ENCODE data around the gene MAPK8IP3. TPM values are rescaled to one million over a fixed set of nuclear protein-coding genes. Genes with fewer than 3 reads are reported as not detected.

The MAPK8IP3 gene
- total RNA-seq, 1 donor from 2014 or later: 32.6 TPM

- no peak for DNase-seq (ENCODE audit: low read depth)
- Histone ChIP-seq H3K27me3 (ENCODE audit: control insufficient read depth, insufficient read depth, low read length) (no peaks in the 10 kb centered on the region), H3K4me3 (ENCODE audit: low read depth, low read length) (no peak overlapping the region), H3K36me3 (ENCODE audit: control insufficient read depth, insufficient read depth, low read length) (no peaks in the 10 kb centered on the region)
- TF ChIP-seq, protein P1, sequence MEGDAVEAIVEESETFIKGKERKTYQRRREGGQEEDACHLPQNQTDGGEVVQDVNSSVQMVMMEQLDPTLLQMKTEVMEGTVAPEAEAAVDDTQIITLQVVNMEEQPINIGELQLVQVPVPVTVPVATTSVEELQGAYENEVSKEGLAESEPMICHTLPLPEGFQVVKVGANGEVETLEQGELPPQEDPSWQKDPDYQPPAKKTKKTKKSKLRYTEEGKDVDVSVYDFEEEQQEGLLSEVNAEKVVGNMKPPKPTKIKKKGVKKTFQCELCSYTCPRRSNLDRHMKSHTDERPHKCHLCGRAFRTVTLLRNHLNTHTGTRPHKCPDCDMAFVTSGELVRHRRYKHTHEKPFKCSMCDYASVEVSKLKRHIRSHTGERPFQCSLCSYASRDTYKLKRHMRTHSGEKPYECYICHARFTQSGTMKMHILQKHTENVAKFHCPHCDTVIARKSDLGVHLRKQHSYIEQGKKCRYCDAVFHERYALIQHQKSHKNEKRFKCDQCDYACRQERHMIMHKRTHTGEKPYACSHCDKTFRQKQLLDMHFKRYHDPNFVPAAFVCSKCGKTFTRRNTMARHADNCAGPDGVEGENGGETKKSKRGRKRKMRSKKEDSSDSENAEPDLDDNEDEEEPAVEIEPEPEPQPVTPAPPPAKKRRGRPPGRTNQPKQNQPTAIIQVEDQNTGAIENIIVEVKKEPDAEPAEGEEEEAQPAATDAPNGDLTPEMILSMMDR (IDR thresholded peaks at IDR 0.05; ENCODE audit: insufficient read depth, low read length, poor library complexity, severe bottlenecking): no peak
These were observed 69.2 kb downstream of the MAPK8IP3 start for GRCh38 chr16:1775006-1775845.

- Histone ChIP-seq H3K27me3 (ENCODE audit: control insufficient read depth, insufficient read depth, low read length) (no peaks in the 10 kb centered on the region), H3K4me3 (ENCODE audit: low read depth, low read length) (no peak overlapping the region), H3K36me3 (ENCODE audit: control insufficient read depth, insufficient read depth, low read length) (no peaks in the 10 kb centered on the region)
- no peak for DNase-seq (ENCODE audit: low read depth)
- TF ChIP-seq, protein P1 (IDR thresholded peaks at IDR 0.05; ENCODE audit: insufficient read depth, low read length, poor library complexity, severe bottlenecking): no peak
These were observed 70.1 kb downstream of the MAPK8IP3 start for GRCh38 chr16:1775846-1776671.

DNA sequence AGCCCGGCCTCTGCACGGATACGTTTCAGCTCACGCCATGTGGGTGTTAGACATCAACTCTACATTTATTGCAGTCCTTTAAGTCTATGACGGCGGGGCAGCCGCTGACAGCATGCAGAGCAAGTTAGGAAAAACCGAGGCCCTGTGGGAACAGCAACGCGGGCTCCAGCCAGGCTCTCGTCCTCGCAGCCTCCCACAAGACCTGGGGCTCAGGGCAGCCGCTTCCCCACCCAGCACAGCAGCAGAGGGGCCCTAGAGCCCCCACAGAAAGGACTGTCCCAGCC, 70.6 kb downstream of the MAPK8IP3 start:
- Histone ChIP-seq H3K4me3 (ENCODE audit: low read depth, low read length) (no peak overlapping the region), H3K36me3 (ENCODE audit: control insufficient read depth, insufficient read depth, low read length) (no peaks in the 10 kb centered on the region), H3K27me3 (ENCODE audit: control insufficient read depth, insufficient read depth, low read length) (no peaks in the 10 kb centered on the region)
- TF ChIP-seq, protein P1 (IDR thresholded peaks at IDR 0.05; ENCODE audit: insufficient read depth, low read length, poor library complexity, severe bottlenecking): no peak
- DNase-seq (ENCODE audit: low read depth): no peak

- Histone ChIP-seq H3K4me3 (ENCODE audit: low read depth, low read length) (no peak overlapping the region), H3K36me3 (ENCODE audit: control insufficient read depth, insufficient read depth, low read length) (no peaks in the 10 kb centered on the region), H3K27me3 (ENCODE audit: control insufficient read depth, insufficient read depth, low read length) (no peaks in the 10 kb centered on the region)
- no peak for DNase-seq (ENCODE audit: low read depth)
- TF ChIP-seq, protein P1 (IDR thresholded peaks at IDR 0.05; ENCODE audit: insufficient read depth, low read length, poor library complexity, severe bottlenecking): no peak
These were observed 71.0 kb downstream of the MAPK8IP3 start for GRCh38 chr16:1776991-1777374.

- TF ChIP-seq, protein P1 (IDR thresholded peaks at IDR 0.05; ENCODE audit: insufficient read depth, low read length, poor library complexity, severe bottlenecking): no peak
- no peaks in the 10 kb centered on the region for H3K27me3 ChIP-seq (ENCODE audit: control insufficient read depth, insufficient read depth, low read length)
- no peaks in the 10 kb centered on the region for H3K36me3 ChIP-seq (ENCODE audit: control insufficient read depth, insufficient read depth, low read length)
- no peak for DNase-seq (ENCODE audit: low read depth)
- no peak overlapping the region for H3K4me3 ChIP-seq (ENCODE audit: low read depth, low read length)
These were observed 71.6 kb downstream of the MAPK8IP3 start for GRCh38 chr16:1777375-1778199.
